ENCODE results near the gene PODNL1. TPM values are rescaled to one million over a fixed set of nuclear protein-coding genes. Genes with fewer than 3 reads are reported as not detected.

Gene PODNL1
- total RNA-seq, 2 donors from 2014 or later = 4.1 to 4.4 TPM

DNA sequence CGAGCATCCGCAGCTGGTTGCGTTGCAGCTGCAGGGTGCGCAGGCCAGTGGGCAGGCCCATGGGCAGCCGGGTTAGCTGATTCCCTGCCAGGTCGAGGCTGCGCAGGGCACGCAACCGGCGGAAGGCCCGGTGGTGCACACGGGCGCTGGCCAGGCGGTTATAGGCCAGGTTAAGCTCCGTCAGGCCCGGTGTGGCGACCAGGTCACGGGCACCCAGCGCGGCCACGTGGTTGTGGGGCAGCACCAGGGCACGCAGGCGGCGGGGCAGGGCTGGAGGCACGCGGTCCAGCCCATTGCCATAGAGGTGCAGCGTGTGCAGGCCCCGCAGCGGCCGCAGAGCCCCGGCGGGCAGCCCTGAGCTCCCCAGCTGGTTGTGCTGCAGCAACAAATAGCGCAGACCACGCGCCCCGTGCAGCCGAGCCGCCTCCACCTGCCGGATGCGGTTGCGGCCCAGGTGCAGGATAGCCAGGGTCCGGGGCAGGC is 5.3 kb downstream of the PODNL1 start:
- Histone ChIP-seq H3K9me3 (no peaks in the 10 kb centered on the region), H3K36me3 (no peaks in the 10 kb centered on the region), H3K4me1 (no peaks in the 10 kb centered on the region), H3K4me3 (no peak overlapping the region), H3K27me3 (no peaks in the 10 kb centered on the region), H3K9ac (ENCODE audit: low read depth in 2 of 2, low read length in 2 of 2) (no peak overlapping the region), H3K27ac (no peak overlapping the region)
- intact Hi-C loops (cut with DNase I) = no loop called here
- no peak for DNase-seq
- TF ChIP-seq, protein P1, sequence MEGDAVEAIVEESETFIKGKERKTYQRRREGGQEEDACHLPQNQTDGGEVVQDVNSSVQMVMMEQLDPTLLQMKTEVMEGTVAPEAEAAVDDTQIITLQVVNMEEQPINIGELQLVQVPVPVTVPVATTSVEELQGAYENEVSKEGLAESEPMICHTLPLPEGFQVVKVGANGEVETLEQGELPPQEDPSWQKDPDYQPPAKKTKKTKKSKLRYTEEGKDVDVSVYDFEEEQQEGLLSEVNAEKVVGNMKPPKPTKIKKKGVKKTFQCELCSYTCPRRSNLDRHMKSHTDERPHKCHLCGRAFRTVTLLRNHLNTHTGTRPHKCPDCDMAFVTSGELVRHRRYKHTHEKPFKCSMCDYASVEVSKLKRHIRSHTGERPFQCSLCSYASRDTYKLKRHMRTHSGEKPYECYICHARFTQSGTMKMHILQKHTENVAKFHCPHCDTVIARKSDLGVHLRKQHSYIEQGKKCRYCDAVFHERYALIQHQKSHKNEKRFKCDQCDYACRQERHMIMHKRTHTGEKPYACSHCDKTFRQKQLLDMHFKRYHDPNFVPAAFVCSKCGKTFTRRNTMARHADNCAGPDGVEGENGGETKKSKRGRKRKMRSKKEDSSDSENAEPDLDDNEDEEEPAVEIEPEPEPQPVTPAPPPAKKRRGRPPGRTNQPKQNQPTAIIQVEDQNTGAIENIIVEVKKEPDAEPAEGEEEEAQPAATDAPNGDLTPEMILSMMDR (IDR thresholded peaks at IDR 0.05) = no peak

DNA sequence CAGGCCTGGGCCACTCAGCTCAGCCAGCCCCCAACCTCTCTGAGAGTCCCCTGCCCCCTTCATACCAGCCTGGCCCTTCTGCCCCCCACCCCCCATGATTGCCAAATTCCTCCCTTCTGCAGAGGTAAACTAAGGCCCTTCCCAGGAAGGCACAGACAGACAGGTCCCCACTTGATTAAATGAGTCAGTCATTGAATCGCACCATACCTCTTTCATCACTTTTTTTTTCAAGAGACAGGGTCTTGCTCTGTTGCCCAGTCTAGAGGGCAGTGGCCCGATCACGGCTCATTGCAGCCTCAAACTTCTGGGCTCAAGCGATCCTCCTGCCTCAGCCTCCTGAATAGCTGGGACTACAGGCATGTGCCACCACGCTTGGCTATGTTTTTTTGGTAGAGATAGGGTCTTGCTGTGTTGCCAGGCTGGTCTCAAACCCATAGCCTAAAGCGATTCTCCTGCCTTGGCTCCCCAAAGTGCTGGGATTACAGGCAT is 6.0 kb downstream of the PODNL1 start:
- Histone ChIP-seq H3K27ac (no peak overlapping the region), H3K36me3 (no peaks in the 10 kb centered on the region), H3K27me3 (no peaks in the 10 kb centered on the region), H3K4me3 (no peak overlapping the region), H3K9ac (ENCODE audit: low read depth in 2 of 2, low read length in 2 of 2) (no peak overlapping the region), H3K4me1 (no peaks in the 10 kb centered on the region), H3K9me3 (no peaks in the 10 kb centered on the region)
- no peak for DNase-seq
- intact Hi-C loops (cut with DNase I) = no loop called here
- TF ChIP-seq, protein P1 (IDR thresholded peaks at IDR 0.05) = no peak

DNA sequence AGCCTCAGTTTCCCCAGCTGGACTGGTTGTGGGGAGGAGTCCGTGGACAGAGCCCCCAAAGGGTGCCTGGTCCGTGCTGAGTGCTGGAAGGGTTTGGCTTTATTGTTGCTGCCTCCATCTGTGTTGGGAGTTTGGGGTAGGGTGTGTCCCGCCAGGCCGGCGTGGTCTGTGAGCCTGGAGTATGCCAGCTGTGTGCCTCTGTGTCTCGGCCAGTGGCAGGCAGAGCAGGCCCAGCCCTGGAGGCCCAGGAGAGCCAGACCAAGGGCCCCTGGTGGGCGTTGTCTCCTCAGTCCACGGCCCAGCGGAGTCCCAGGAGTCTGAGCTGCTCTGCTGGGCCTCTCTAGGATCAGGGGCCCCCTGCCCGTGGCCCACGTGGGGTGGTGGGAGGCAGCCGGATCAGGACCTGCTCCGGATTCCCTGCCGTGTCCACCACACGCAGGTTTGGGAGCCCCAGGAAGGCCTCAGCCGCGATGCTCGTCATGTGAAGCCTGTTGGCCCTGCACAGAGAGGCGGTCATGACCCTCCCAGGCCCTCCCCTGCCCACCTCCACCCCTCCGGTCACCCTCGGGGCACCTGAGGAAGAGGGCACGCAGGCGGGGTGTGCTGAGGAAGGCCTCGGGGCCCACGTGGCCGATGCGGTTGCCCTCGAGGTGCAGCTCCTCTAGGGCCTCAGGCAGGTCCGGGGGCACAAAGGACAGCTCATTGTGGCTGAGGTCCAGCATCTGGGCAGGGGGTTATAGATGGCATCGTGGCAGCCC is 6.6 kb downstream of the PODNL1 start:
- TF ChIP-seq, protein P1 (IDR thresholded peaks at IDR 0.05) = no peak
- Histone ChIP-seq H3K4me3 (no peak overlapping the region), H3K9ac (ENCODE audit: low read depth in 2 of 2, low read length in 2 of 2) (no peak overlapping the region), H3K36me3 (no peaks in the 10 kb centered on the region), H3K27ac (no peak overlapping the region), H3K27me3 (no peaks in the 10 kb centered on the region), H3K4me1 (no peaks in the 10 kb centered on the region), H3K9me3 (no peaks in the 10 kb centered on the region)
- no peak for DNase-seq
- intact Hi-C loops (cut with DNase I) = no loop called here

DNA sequence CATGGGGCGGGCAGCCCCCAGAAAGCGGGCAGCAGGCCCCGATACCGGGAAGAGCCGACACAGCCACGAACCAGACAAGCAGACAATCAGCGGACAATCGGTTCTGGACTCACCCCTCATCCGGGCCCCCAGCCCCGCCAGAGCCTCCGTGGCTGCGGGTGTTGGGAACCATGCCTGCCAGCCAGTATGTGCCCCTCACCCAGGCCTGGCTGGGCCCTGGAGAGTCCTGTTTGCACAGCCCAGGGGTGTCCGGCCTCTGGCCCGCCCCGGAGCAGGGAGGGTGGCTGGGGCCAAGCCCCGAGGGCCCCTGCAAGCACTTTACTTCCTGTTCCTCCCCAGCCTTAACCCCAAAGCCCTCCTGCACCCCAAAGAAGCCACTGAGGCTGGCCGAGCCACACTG is 7.8 kb downstream of the PODNL1 start:
- TF ChIP-seq, protein P1 (IDR thresholded peaks at IDR 0.05) = no peak
- no peaks in the 10 kb centered on the region for H3K9me3 ChIP-seq
- intact Hi-C loops (cut with DNase I) = no loop called here
- no peak overlapping the region for H3K9ac ChIP-seq (ENCODE audit: low read depth in 2 of 2, low read length in 2 of 2)
- DNase-seq = no peak
- H3K27ac ChIP-seq = no peak overlapping the region
- H3K4me3 ChIP-seq = no peak overlapping the region
- no peaks in the 10 kb centered on the region for H3K4me1 ChIP-seq
- no peaks in the 10 kb centered on the region for H3K27me3 ChIP-seq
- no peaks in the 10 kb centered on the region for H3K36me3 ChIP-seq

DNA sequence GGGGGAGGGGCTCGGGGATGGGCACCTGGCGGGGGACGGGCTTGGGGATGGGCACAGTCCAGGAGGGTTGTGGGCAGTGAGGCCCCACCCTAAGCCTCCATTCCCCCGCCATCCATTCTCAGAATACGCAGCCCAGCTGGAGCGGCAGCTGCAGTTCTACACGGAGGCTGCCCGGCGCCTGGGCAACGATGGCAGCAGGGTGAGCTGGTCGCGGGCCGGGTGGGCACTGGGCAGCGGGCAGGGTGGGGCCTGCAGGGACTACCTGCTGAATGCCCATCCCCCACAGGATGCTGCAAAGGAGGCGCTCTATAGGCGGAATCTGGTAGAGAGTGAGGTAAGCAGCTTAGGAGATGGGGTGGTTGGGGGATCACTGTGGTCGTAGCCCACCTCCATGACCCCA is 8.3 kb downstream of the PODNL1 start:
- DNase-seq = no peak
- intact Hi-C loops (cut with DNase I) = no loop called here
- no peaks in the 10 kb centered on the region for H3K9me3 ChIP-seq
- H3K9ac ChIP-seq (ENCODE audit: low read depth in 2 of 2, low read length in 2 of 2) = no peak overlapping the region
- no peaks in the 10 kb centered on the region for H3K27me3 ChIP-seq
- H3K36me3 ChIP-seq = no peaks in the 10 kb centered on the region
- H3K4me1 ChIP-seq = no peaks in the 10 kb centered on the region
- TF ChIP-seq, protein P1 (IDR thresholded peaks at IDR 0.05) = no peak
- no peak overlapping the region for H3K27ac ChIP-seq
- H3K4me3 ChIP-seq = no peak overlapping the region
